ENCODE results near the gene IGFBPL1. TPM values are rescaled to one million over a fixed set of nuclear protein-coding genes. Genes with fewer than 3 reads are reported as not detected.

Gene IGFBPL1
- total RNA-seq, 1 experiment from 2014 or later: 1.6 TPM

DNA sequence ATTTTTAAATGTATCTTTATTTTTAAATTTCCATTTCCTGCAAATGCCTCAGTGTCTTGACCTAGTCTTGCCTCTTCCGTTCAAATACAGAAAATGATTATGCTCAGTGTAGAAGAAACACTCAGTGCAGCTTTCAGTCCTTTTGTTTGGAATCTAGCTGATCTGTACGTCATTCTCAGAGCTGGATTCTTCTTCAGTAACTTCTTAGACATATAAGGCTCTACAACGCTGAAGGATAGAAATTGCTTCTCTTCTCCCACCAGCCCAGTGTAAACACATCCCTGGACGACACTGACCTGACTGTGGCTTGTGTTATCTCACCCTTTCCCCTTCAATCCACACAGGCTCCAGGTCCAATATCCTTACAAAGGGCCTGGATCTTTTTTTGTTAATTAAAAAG, 34.9 kb downstream of the IGFBPL1 start:
- intact Hi-C loops (cut with micrococcal nuclease; ENCODE audit: unreplicated experiment): no loop called here
- Mint-ChIP-seq H3K27ac (ENCODE audit: unreplicated experiment) (no peak overlapping the region), H3K4me1 (ENCODE audit: low read depth, unreplicated experiment) (peaks cover 20% of the 10 kb centered on the region), H3K4me3 (ENCODE audit: unreplicated experiment) (no peak overlapping the region), H3K9me3 (ENCODE audit: unreplicated experiment) (peaks cover 11% of the 10 kb centered on the region), H3K36me3 (ENCODE audit: insufficient read depth, unreplicated experiment) (peaks cover 9% of the 10 kb centered on the region), H3K27me3 (ENCODE audit: insufficient read depth, unreplicated experiment) (no peaks in the 10 kb centered on the region)
- peaks cover 9% of the 10 kb centered on the region for H3K4me1 ChIP-seq
- POLR2A ChIA-PET: no interaction called here
- peaks cover 13% of the 10 kb centered on the region for H3K9me3 ChIP-seq
- BruUV-seq (replicated peaks): no TSS peak
- H3K4me3 ChIP-seq (ENCODE audit: low read depth, low read length): no peak overlapping the region
- DNase-seq: no peak
- TF ChIP-seq, protein P1, sequence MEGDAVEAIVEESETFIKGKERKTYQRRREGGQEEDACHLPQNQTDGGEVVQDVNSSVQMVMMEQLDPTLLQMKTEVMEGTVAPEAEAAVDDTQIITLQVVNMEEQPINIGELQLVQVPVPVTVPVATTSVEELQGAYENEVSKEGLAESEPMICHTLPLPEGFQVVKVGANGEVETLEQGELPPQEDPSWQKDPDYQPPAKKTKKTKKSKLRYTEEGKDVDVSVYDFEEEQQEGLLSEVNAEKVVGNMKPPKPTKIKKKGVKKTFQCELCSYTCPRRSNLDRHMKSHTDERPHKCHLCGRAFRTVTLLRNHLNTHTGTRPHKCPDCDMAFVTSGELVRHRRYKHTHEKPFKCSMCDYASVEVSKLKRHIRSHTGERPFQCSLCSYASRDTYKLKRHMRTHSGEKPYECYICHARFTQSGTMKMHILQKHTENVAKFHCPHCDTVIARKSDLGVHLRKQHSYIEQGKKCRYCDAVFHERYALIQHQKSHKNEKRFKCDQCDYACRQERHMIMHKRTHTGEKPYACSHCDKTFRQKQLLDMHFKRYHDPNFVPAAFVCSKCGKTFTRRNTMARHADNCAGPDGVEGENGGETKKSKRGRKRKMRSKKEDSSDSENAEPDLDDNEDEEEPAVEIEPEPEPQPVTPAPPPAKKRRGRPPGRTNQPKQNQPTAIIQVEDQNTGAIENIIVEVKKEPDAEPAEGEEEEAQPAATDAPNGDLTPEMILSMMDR (IDR thresholded peaks at IDR 0.05; ENCODE audit: insufficient read depth in 1 of 2, low read depth in 1 of 2, low read length in 1 of 2, severe bottlenecking in 1 of 2, unreplicated experiment in 1 of 2): no peak
- H3K36me3 ChIP-seq (ENCODE audit: control insufficient read depth, insufficient read depth, low read length): no peaks in the 10 kb centered on the region
- no peaks in the 10 kb centered on the region for H3K27me3 ChIP-seq (replicated peaks; ENCODE audit: control insufficient read depth, insufficient read depth, low read length)
- CTCF ChIA-PET: no interaction called here

DNA sequence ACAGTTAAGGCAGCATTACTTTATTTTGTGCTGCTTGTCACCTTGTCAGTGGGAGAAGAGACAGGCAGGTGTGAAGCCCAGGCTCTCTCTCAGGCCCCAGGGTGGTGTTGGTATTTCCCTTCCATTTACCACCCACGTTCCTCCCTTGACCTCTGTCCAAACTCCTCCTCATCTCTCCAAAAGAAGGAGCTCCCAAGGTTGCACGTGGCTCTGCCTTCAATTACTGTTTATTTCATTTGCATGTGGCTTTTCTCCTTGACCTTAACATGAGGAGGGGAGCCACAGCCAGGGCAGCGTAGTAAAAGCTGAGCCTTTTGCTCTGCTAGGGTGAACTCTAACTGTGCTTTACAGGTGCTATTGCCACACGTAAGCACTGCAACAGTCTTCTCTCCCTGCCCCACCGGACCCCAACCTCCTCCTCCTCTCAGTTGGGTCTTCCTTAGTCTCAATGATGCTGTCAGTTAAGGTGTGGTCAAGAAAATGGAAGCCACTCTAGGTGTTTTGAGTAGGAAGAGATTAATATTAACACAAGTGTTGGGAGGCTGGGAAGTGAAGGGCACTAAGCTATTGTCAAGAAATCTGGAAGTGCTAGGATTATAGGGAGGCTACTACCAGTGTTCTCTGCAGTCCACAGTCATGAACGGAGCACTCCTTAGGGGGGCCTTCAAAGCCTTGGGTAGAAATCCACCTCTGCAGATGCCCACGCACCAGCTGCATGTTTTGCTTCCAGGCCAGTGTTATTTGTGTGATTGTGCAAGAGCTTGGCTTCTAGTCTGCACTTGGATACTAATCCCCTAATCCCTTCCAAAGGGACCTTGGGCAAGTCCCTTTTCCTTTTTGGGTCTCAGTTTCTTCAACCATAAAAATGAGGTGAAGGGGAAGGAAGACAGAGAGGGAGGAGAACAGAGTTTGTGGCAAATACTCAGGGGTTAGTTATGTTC, 35.7 kb downstream of the IGFBPL1 start:
- no peaks in the 10 kb centered on the region for H3K27me3 Mint-ChIP-seq (ENCODE audit: insufficient read depth, unreplicated experiment)
- POLR2A ChIA-PET: no interaction called here

DNA sequence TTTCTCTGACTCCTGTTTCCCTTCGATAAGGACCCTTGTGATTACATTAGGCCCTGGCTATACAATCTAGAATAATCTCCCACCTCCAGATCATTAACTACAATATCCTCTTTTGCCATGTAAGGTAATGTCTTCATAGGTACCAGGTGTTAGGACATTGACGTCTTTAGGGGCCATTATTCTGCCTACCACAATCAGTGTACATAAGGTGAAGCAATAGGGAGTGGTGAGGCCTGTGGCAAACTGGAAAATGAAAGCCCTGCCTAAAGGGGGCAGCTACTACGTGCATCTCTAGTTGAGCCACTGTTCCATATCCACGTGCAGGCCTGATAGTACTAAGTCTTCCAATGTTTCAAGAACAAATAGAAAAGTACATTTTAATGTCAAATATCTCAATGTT, 36.5 kb downstream of the IGFBPL1 start:
- Histone ChIP-seq H3K4me3 (ENCODE audit: low read depth, low read length) (no peak overlapping the region), H3K4me1 (peaks cover 9% of the 10 kb centered on the region), H3K36me3 (ENCODE audit: control insufficient read depth, insufficient read depth, low read length) (no peaks in the 10 kb centered on the region), H3K27me3 (replicated peaks; ENCODE audit: control insufficient read depth, insufficient read depth, low read length) (no peaks in the 10 kb centered on the region), H3K9me3 (peaks cover 14% of the 10 kb centered on the region)
- TF ChIP-seq, protein P1 (IDR thresholded peaks at IDR 0.05; ENCODE audit: insufficient read depth in 1 of 2, low read depth in 1 of 2, low read length in 1 of 2, severe bottlenecking in 1 of 2, unreplicated experiment in 1 of 2): no peak
- no TSS peak for BruUV-seq (replicated peaks)
- Mint-ChIP-seq H3K4me3 (ENCODE audit: unreplicated experiment) (no peak overlapping the region), H3K36me3 (ENCODE audit: insufficient read depth, unreplicated experiment) (peaks cover 3% of the 10 kb centered on the region), H3K27ac (ENCODE audit: unreplicated experiment) (no peak overlapping the region), H3K27me3 (ENCODE audit: insufficient read depth, unreplicated experiment) (no peaks in the 10 kb centered on the region), H3K9me3 (ENCODE audit: unreplicated experiment) (peaks cover 12% of the 10 kb centered on the region), H3K4me1 (ENCODE audit: low read depth, unreplicated experiment) (peaks cover 13% of the 10 kb centered on the region)
- CTCF ChIA-PET: no interaction called here
- intact Hi-C loops (cut with micrococcal nuclease; ENCODE audit: unreplicated experiment): no loop called here
- no peak for DNase-seq
- POLR2A ChIA-PET: no interaction called here

More for the DNA sequence above, 35.7 kb downstream of the IGFBPL1 start:
- H3K9me3 ChIP-seq: peaks cover 14% of the 10 kb centered on the region
- DNase-seq: no peak
- H3K27me3 ChIP-seq (replicated peaks; ENCODE audit: control insufficient read depth, insufficient read depth, low read length): no peaks in the 10 kb centered on the region
- TF ChIP-seq, protein P1 (IDR thresholded peaks at IDR 0.05; ENCODE audit: insufficient read depth in 1 of 2, low read depth in 1 of 2, low read length in 1 of 2, severe bottlenecking in 1 of 2, unreplicated experiment in 1 of 2): no peak
- CTCF ChIA-PET: interaction anchor here (0.5 kb wide), 1 partner anchor 636 kb away, joined by 3 read pairs; no protein-coding TSS in a partner anchor
- Mint-ChIP-seq H3K9me3 (ENCODE audit: unreplicated experiment) (peaks cover 12% of the 10 kb centered on the region), H3K4me1 (ENCODE audit: low read depth, unreplicated experiment) (peaks cover 15% of the 10 kb centered on the region), H3K36me3 (ENCODE audit: insufficient read depth, unreplicated experiment) (peaks cover 7% of the 10 kb centered on the region), H3K27ac (ENCODE audit: unreplicated experiment) (no peak overlapping the region), H3K4me3 (ENCODE audit: unreplicated experiment) (no peak overlapping the region)
- no TSS peak for BruUV-seq (replicated peaks)
- peaks cover 9% of the 10 kb centered on the region for H3K4me1 ChIP-seq
- no peaks in the 10 kb centered on the region for H3K36me3 ChIP-seq (ENCODE audit: control insufficient read depth, insufficient read depth, low read length)
- intact Hi-C loops (cut with micrococcal nuclease; ENCODE audit: unreplicated experiment): no loop called here
- H3K4me3 ChIP-seq (ENCODE audit: low read depth, low read length): no peak overlapping the region
